Neural cell (in vitro differentiated cells): Measurements from ENCODE around the gene HOXA10. TPM values are rescaled to one million over a fixed set of nuclear protein-coding genes. Genes with fewer than 3 reads are reported as not detected.

Experiments
- H2AFZ ChIP-seq: fragments of 200-600, 300-800 bp; sonication (generic), shearing (Covaris generic); 2 replicates; pipeline ENCODE4 v1.6.0; 2014; ENCODE audit warnings: low read depth, mild to moderate bottlenecking, antibody characterized with exemption, low read length, moderate library complexity
- H3F3A ChIP-seq: fragments of 200-600 bp; shearing (Covaris generic); 2 replicates; pipeline ENCODE4 v1.6.1; 2016; ENCODE audit warnings: mild to moderate bottlenecking, moderate library complexity, mixed read lengths, antibody characterized with exemption, low read length; ENCODE audit not compliant: insufficient read depth, poor library complexity, severe bottlenecking
- H3K27ac ChIP-seq: fragments of 200-600, 300-800 bp; sonication (generic), shearing (Covaris generic); 2 replicates; pipeline ENCODE4 v1.5.1; 2014; ENCODE audit warnings: mild to moderate bottlenecking, low read length, moderate library complexity
- H3K27me3 ChIP-seq: fragments of 300-800, 200-600 bp; sonication (generic), shearing (Covaris generic); 2 replicates; pipeline ENCODE4 v1.6.0; 2014; ENCODE audit warnings: mild to moderate bottlenecking, low read depth, low read length, moderate library complexity; ENCODE audit not compliant: insufficient read depth
- H3K36me3 ChIP-seq: fragments of 300-800, 200-600 bp; sonication (generic), shearing (Covaris generic); 2 replicates; pipeline ENCODE4 v1.5.1; 2014; ENCODE audit warnings: mild to moderate bottlenecking, antibody characterized with exemption, low read length, moderate library complexity; ENCODE audit not compliant: insufficient read depth
- H3K4me2 ChIP-seq: fragments of 300-800, 200-600 bp; sonication (generic), shearing (Covaris generic); 2 replicates; pipeline ENCODE4 v1.6.0; 2014; ENCODE audit warnings: mild to moderate bottlenecking, low read length
- H3K4me3 ChIP-seq: fragments of 300-800, 200-600 bp; sonication (generic), shearing (Covaris generic); 2 replicates; pipeline ENCODE4 v1.5.1; 2014; ENCODE audit warnings: mild to moderate bottlenecking, low read length, moderate library complexity
- H3K79me2 ChIP-seq: fragments of 200-600 bp; shearing (Covaris generic); replicated peaks from 2 replicates; pipeline ENCODE4 v1.6.0; 2014; ENCODE audit warnings: mild to moderate bottlenecking, low read length, moderate library complexity; ENCODE audit not compliant: insufficient read depth
- H3K9ac ChIP-seq: fragments of 300-800, 200-600 bp; sonication (generic), shearing (Covaris generic); 2 replicates; pipeline ENCODE4 v1.6.1; 2016; ENCODE audit warnings: mild to moderate bottlenecking, low read length, mixed read lengths
- H3K9me2 ChIP-seq: fragments of 200-600 bp; shearing (Covaris generic); 2 replicates; pipeline ENCODE4 v1.6.1; 2016; ENCODE audit warnings: mild to moderate bottlenecking, low read length, mixed read lengths; ENCODE audit not compliant: insufficient read depth
- H3K9me3 ChIP-seq: fragments of 200-600, 300-800 bp; sonication (generic), shearing (Covaris generic); 2 replicates; pipeline ENCODE4 v1.6.1; 2016; ENCODE audit warnings: mild to moderate bottlenecking, mixed run types, low read length, moderate library complexity, mixed read lengths
- H4K20me1 ChIP-seq: fragments of 200-600 bp; shearing (Covaris generic); 2 replicates; pipeline ENCODE4 v1.6.1; 2016; ENCODE audit warnings: mild to moderate bottlenecking, mixed run types; ENCODE audit not compliant: insufficient read depth
- EP300 ChIP-seq: fragments of 450-650 bp; conservative IDR thresholded peaks from 2 replicates; pipeline ENCODE4 v1.6.1; 2014; ENCODE audit warnings: antibody characterized with exemption, mild to moderate bottlenecking, moderate library complexity; ENCODE audit not compliant: poor library complexity, severe bottlenecking
- EZH2 ChIP-seq: fragments of 200-600, 300-800 bp; shearing (Covaris generic), sonication (generic); IDR thresholded peaks from 2 replicates; pipeline ENCODE4 v1.6.1; 2014; ENCODE audit warnings: antibody characterized with exemption, low read length, borderline replicate concordance, mild to moderate bottlenecking; ENCODE audit not compliant: insufficient read depth, poor library complexity, severe bottlenecking
- MXI1 ChIP-seq: fragments of 450-650 bp; conservative IDR thresholded peaks from 2 replicates; pipeline ENCODE4 v1.6.1; 2014; ENCODE audit warnings: antibody characterized with exemption, mild to moderate bottlenecking; ENCODE audit not compliant: poor library complexity, severe bottlenecking
- POLR2AphosphoS5 ChIP-seq: IDR thresholded peaks from 2 replicates; pipeline ENCODE4 v1.6.1; 2012
- RAD21 ChIP-seq: fragments of 450-650 bp; conservative IDR thresholded peaks from 2 replicates; pipeline ENCODE4 v1.6.1; 2014; ENCODE audit warnings: antibody characterized with exemption, mild to moderate bottlenecking, moderate library complexity
- SMC3 ChIP-seq: fragments of 450-650 bp; conservative IDR thresholded peaks from 2 replicates; pipeline ENCODE4 v1.6.1; 2014; ENCODE audit warnings: antibody characterized with exemption, mild to moderate bottlenecking, moderate library complexity; ENCODE audit not compliant: poor library complexity
- TAF1 ChIP-seq: IDR thresholded peaks from 2 replicates; pipeline ENCODE4 v1.6.1; 2012; ENCODE audit warnings: low read depth
- polyA plus RNA-seq: library from polyadenylated mRNA; depleted of rRNA; stranded (reverse); fragments of >200 nt; gene quantifications from 2 replicates; pipeline ENCODE4 v1.2.3, GENCODE V29; 2014
- TF ChIP-seq, protein P1 (sequence below): fragments of 450-650 bp; IDR thresholded peaks from 2 replicates; pipeline ENCODE4 v1.5.1; 2014; ENCODE audit warnings: antibody characterized with exemption, mild to moderate bottlenecking, moderate library complexity; ENCODE audit not compliant: poor library complexity, severe bottlenecking
- TF ChIP-seq, protein P2 (sequence below): IDR thresholded peaks from 2 replicates; pipeline ENCODE4 v1.6.1; 2012; ENCODE audit warnings: borderline replicate concordance

The HOXA10 gene
- polyA plus RNA-seq, 1 donor from 2014 or later, result not detected

DNA sequence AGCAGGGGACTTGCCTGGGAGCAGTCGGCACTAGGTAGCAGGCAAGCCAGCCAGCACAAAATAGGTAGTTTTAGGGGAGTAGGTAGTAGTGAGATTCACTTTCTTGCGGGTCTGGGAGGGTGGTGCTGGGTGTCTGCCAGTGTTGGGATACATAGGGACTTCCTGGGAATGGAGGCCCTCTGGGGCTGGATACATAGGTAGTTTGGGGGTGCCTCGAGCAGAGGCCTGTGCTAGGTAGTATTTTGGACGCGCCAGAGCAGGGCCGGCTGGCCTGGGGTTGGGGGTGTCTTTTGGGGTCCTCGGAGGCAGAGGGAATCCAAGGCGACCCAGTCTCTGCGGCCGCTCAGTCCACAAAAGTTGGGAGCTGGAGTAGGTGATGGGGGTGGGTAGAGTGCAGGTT is 19.8 kb downstream of the HOXA10 start:
- no peak overlapping the region for H2AFZ ChIP-seq
- H3K27ac ChIP-seq, result no peak overlapping the region
- H3K9me3 ChIP-seq, result peaks cover 33% of the 10 kb centered on the region
- no peaks in the 10 kb centered on the region for H3K79me2 ChIP-seq
- no peaks in the 10 kb centered on the region for H4K20me1 ChIP-seq
- no peak overlapping the region for H3K9ac ChIP-seq
- H3K4me3 ChIP-seq, result no peak overlapping the region
- H3F3A ChIP-seq, result no peaks in the 10 kb centered on the region
- peaks cover 100% of the 10 kb centered on the region for H3K27me3 ChIP-seq
- H3K36me3 ChIP-seq, result no peaks in the 10 kb centered on the region
- no peak overlapping the region for H3K4me2 ChIP-seq
- H3K9me2 ChIP-seq, result no peaks in the 10 kb centered on the region
- TF ChIP-seq MXI1 (no peak), SMC3 (no peak), RAD21 (no peak), EZH2 (no peak), POLR2AphosphoS5 (no peak), TAF1 (no peak), EP300 (no peak)
- TF ChIP-seq, protein P1, sequence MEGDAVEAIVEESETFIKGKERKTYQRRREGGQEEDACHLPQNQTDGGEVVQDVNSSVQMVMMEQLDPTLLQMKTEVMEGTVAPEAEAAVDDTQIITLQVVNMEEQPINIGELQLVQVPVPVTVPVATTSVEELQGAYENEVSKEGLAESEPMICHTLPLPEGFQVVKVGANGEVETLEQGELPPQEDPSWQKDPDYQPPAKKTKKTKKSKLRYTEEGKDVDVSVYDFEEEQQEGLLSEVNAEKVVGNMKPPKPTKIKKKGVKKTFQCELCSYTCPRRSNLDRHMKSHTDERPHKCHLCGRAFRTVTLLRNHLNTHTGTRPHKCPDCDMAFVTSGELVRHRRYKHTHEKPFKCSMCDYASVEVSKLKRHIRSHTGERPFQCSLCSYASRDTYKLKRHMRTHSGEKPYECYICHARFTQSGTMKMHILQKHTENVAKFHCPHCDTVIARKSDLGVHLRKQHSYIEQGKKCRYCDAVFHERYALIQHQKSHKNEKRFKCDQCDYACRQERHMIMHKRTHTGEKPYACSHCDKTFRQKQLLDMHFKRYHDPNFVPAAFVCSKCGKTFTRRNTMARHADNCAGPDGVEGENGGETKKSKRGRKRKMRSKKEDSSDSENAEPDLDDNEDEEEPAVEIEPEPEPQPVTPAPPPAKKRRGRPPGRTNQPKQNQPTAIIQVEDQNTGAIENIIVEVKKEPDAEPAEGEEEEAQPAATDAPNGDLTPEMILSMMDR, result no peak
- TF ChIP-seq, protein P2, sequence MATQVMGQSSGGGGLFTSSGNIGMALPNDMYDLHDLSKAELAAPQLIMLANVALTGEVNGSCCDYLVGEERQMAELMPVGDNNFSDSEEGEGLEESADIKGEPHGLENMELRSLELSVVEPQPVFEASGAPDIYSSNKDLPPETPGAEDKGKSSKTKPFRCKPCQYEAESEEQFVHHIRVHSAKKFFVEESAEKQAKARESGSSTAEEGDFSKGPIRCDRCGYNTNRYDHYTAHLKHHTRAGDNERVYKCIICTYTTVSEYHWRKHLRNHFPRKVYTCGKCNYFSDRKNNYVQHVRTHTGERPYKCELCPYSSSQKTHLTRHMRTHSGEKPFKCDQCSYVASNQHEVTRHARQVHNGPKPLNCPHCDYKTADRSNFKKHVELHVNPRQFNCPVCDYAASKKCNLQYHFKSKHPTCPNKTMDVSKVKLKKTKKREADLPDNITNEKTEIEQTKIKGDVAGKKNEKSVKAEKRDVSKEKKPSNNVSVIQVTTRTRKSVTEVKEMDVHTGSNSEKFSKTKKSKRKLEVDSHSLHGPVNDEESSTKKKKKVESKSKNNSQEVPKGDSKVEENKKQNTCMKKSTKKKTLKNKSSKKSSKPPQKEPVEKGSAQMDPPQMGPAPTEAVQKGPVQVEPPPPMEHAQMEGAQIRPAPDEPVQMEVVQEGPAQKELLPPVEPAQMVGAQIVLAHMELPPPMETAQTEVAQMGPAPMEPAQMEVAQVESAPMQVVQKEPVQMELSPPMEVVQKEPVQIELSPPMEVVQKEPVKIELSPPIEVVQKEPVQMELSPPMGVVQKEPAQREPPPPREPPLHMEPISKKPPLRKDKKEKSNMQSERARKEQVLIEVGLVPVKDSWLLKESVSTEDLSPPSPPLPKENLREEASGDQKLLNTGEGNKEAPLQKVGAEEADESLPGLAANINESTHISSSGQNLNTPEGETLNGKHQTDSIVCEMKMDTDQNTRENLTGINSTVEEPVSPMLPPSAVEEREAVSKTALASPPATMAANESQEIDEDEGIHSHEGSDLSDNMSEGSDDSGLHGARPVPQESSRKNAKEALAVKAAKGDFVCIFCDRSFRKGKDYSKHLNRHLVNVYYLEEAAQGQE, result no peak

GRCh38 chr7:27153526-27153925 is 20.6 kb downstream of the HOXA10 start:
- Histone ChIP-seq H3K4me3 (no peak overlapping the region), H3K27me3 (peaks cover 100% of the 10 kb centered on the region), H3K9me2 (no peaks in the 10 kb centered on the region), H3K4me2 (no peak overlapping the region), H2AFZ (no peak overlapping the region), H3K27ac (no peak overlapping the region), H3K9ac (no peak overlapping the region), H4K20me1 (no peaks in the 10 kb centered on the region), H3K36me3 (no peaks in the 10 kb centered on the region), H3F3A (no peaks in the 10 kb centered on the region), H3K79me2 (no peaks in the 10 kb centered on the region), H3K9me3 (peaks cover 31% of the 10 kb centered on the region)
- TF ChIP-seq TAF1 (no peak), RAD21 (no peak)
- TF ChIP-seq, protein P1, result no peak
- TF ChIP-seq, protein P2, result no peak
